Measurements from ENCODE around the gene RNU6-1. TPM values are rescaled to one million over a fixed set of nuclear protein-coding genes. Genes with fewer than 3 reads are reported as not detected.

RNU6-1 gene
- total and polyA plus RNA-seq, 2 experiments from 2014 or later: not detected

DNA sequence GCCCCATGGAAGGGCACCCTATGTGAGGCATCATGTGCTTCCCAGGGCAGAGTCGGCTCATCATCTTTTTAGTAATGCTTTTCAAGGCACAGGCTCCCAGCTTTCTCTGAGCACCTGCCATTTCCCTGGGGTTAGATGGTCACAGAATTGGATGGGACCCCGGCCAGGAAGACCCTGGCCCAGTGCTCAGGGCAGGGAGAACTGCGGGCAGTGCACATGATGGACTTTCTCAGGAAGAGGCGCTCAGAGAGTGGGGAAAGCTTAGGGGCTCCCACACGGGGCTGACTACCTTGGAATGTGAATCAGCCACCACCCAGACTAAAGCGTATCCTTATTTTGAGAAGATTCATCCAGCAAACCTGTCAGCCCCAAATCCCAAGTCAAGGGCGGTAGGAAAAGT, 31.0 kb downstream of the RNU6-1 start (continued):
- TF ChIP-seq, protein P1, sequence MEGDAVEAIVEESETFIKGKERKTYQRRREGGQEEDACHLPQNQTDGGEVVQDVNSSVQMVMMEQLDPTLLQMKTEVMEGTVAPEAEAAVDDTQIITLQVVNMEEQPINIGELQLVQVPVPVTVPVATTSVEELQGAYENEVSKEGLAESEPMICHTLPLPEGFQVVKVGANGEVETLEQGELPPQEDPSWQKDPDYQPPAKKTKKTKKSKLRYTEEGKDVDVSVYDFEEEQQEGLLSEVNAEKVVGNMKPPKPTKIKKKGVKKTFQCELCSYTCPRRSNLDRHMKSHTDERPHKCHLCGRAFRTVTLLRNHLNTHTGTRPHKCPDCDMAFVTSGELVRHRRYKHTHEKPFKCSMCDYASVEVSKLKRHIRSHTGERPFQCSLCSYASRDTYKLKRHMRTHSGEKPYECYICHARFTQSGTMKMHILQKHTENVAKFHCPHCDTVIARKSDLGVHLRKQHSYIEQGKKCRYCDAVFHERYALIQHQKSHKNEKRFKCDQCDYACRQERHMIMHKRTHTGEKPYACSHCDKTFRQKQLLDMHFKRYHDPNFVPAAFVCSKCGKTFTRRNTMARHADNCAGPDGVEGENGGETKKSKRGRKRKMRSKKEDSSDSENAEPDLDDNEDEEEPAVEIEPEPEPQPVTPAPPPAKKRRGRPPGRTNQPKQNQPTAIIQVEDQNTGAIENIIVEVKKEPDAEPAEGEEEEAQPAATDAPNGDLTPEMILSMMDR (conservative IDR thresholded peaks at IDR 0.05; ENCODE audit: low read depth in 2 of 2): no peak
- TF ChIP-seq CREB1 (CRISPR knock-in tag; IDR thresholded peaks at IDR 0.05; ENCODE audit: low read depth) (no peak), ZNF114 (CRISPR knock-in tag; IDR thresholded peaks at IDR 0.05) (no peak), ZNF331 (CRISPR knock-in tag; IDR thresholded peaks at IDR 0.05; ENCODE audit: low read depth) (no peak)
- TF ChIP-seq, protein P2, sequence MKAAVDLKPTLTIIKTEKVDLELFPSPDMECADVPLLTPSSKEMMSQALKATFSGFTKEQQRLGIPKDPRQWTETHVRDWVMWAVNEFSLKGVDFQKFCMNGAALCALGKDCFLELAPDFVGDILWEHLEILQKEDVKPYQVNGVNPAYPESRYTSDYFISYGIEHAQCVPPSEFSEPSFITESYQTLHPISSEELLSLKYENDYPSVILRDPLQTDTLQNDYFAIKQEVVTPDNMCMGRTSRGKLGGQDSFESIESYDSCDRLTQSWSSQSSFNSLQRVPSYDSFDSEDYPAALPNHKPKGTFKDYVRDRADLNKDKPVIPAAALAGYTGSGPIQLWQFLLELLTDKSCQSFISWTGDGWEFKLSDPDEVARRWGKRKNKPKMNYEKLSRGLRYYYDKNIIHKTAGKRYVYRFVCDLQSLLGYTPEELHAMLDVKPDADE (IDR thresholded peaks at IDR 0.05): no peak
- TF ChIP-seq, protein P3, sequence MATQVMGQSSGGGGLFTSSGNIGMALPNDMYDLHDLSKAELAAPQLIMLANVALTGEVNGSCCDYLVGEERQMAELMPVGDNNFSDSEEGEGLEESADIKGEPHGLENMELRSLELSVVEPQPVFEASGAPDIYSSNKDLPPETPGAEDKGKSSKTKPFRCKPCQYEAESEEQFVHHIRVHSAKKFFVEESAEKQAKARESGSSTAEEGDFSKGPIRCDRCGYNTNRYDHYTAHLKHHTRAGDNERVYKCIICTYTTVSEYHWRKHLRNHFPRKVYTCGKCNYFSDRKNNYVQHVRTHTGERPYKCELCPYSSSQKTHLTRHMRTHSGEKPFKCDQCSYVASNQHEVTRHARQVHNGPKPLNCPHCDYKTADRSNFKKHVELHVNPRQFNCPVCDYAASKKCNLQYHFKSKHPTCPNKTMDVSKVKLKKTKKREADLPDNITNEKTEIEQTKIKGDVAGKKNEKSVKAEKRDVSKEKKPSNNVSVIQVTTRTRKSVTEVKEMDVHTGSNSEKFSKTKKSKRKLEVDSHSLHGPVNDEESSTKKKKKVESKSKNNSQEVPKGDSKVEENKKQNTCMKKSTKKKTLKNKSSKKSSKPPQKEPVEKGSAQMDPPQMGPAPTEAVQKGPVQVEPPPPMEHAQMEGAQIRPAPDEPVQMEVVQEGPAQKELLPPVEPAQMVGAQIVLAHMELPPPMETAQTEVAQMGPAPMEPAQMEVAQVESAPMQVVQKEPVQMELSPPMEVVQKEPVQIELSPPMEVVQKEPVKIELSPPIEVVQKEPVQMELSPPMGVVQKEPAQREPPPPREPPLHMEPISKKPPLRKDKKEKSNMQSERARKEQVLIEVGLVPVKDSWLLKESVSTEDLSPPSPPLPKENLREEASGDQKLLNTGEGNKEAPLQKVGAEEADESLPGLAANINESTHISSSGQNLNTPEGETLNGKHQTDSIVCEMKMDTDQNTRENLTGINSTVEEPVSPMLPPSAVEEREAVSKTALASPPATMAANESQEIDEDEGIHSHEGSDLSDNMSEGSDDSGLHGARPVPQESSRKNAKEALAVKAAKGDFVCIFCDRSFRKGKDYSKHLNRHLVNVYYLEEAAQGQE (IDR thresholded peaks at IDR 0.05; ENCODE audit: unreplicated experiment): no peak

DNA sequence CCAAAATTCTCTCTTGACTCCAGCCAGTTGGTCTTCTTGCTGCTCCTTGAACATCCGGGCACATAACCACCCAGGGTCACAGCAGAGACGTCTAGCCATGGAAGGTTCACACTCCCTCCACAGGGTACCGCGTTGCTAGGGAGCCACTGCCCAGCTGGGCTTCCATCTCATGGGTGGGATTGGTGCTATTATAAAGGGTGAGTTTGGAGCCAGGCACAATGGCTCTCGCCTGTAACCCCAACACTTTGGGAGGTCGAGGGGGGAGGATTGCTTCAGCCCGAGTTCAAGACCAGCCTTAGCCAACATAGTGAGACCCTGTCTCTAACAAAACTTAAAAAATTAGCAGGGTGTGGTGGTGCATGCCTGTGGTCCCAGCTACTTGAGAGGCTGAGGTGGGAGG, 32.0 kb downstream of the RNU6-1 start:
- no peak overlapping the region for H3K27ac Mint-ChIP-seq
- H3K79me2 ChIP-seq (replicated peaks; ENCODE audit: insufficient read depth): no peaks in the 10 kb centered on the region
- H3K9me2 ChIP-seq (ENCODE audit: insufficient read depth): no peaks in the 10 kb centered on the region

More for the DNA sequence above, 32.0 kb downstream of the RNU6-1 start:
- H3K27ac ChIP-seq (ENCODE audit: low read depth): no peak overlapping the region
- no peak for DNase-seq (ENCODE audit: low spot score)
- no peaks in the 10 kb centered on the region for H4K20me1 ChIP-seq (replicated peaks; ENCODE audit: insufficient read depth)
- TF ChIP-seq JUNB (IDR thresholded peaks at IDR 0.05; ENCODE audit: unreplicated experiment) (no peak), EZH2 (IDR thresholded peaks at IDR 0.05; ENCODE audit: low read depth, unreplicated experiment) (no peak)
- TF ChIP-seq, protein P2 (IDR thresholded peaks at IDR 0.05): no peak
- TF ChIP-seq, protein P3 (IDR thresholded peaks at IDR 0.05; ENCODE audit: unreplicated experiment): no peak
- TF ChIP-seq, protein P1 (conservative IDR thresholded peaks at IDR 0.05; ENCODE audit: low read depth in 2 of 2): no peak
- no peaks in the 10 kb centered on the region for H3F3A ChIP-seq (replicated peaks; ENCODE audit: low read depth)
- ATAC-seq: no peak
- no peak overlapping the region for H2AFZ ChIP-seq
- peaks cover 18% of the 10 kb centered on the region for H3K27me3 Mint-ChIP-seq (ENCODE audit: insufficient read depth, low read depth, poor library complexity)
- peaks cover 40% of the 10 kb centered on the region for H3K4me1 Mint-ChIP-seq
- no peaks in the 10 kb centered on the region for H3K27me3 ChIP-seq (ENCODE audit: insufficient read depth)
- H3K4me3 ChIP-seq: no peak overlapping the region
- peaks cover 14% of the 10 kb centered on the region for H3K4me1 ChIP-seq (ENCODE audit: insufficient read depth)
- H3K4me3 Mint-ChIP-seq: no peak overlapping the region
- no peaks in the 10 kb centered on the region for H3K9me3 Mint-ChIP-seq
- H3K36me3 Mint-ChIP-seq (ENCODE audit: low read depth): no peaks in the 10 kb centered on the region; the same call in 2 of the 3 replicates
- H3K4me2 ChIP-seq: no peak overlapping the region
- no peaks in the 10 kb centered on the region for H3K36me3 ChIP-seq (ENCODE audit: insufficient read depth)

All from GM23338 (cell line).